Midbrain (tissue), 1 donor: ENCODE data around the gene NLRP8.
"Not testable (repeated sequence)": the region's sequence is repeated elsewhere in the genome, so short reads cannot be mapped to it uniquely, and the experiment has no call there.

Experiments used
- DNase-seq: peaks from one replicate; lab custom pipeline; 2025; lab: John Stamatoyannopoulos, UW

NLRP8 gene

DNA sequence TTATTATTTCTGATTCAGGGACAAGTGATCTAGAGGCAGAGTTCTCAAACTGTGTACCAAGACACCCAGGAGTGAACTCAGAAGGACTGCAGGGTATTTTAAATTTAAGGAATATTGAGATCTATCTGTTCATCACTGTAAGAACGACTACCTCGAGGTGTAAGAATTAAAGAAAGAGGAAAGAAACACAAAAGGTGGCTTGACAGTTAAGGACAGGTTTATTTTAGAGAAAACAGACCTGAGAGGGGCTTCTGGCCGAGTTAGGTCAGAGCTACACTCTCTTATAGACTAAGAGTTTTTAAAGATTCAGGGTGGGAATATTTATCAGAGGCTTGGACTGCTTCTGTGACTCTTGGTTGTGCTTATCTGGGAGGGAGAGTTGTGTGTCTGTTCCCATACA, 26.4 kb downstream of the NLRP8 start:
- DNase-seq: no peak

DNA sequence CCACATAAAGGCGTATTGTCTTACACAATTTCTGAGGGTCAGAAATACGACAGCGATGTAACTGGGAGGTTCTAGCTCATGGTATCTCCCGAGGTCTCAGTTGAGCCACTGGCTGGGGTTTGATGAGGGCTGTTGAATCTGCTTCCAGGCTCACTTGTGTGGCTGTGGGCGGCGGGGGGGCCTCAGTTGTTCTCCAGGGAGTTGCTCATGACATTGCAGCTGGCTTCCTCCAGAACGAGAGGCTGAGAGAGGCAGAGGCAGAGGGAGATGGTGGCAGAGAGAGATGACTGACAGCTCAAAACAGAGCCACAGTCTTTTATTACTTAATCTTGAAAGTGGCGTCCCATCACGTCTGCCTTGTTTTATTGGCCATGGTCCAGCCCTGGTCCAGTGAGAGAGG, 32.8 kb downstream of the NLRP8 start:
- no peak for DNase-seq

DNA sequence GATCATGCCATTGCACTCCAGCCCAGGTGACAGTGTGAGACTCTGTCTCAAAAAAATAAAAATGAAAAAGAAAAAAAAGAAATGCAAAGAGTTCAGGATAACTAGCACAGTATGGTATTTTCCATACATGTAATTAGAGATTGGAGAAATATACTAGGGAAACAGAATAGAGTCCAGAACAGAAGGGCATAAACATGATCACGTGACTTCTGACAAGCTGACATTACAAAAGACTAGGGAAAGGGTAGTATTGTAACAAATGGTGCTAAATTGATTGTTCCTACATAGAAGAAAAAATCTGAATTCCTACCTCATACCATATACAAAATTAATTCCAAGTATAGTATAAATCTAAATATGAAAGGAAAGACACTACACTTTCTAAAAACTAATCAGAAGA, 37.6 kb downstream of the NLRP8 start:
- DNase-seq: no peak

DNA sequence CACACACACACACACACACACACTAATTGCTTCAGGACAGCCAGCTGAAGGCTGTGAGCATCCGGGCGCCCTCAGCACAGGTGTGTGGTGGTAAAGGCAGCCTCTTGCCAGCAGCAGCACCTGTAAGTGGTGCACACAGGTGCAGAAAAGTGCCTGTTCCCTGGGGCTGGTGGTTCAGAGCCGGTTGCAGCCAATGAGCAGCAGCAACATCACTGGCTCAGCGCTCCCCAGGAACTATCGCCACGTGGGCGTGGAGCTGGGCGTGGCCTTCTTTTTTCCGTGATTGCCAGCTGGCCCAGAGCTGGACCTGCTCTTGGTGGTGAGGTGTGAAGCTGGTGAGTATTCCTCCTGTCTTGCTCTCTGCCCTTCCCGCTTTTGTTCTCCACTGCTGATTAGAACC, 38.9 kb downstream of the NLRP8 start, which contains the start of gene NLRP5:
Gene NLRP5, plus strand, starts transcription at position 289 of the 400 bp plus-strand sequence.
- no peak for DNase-seq

DNA sequence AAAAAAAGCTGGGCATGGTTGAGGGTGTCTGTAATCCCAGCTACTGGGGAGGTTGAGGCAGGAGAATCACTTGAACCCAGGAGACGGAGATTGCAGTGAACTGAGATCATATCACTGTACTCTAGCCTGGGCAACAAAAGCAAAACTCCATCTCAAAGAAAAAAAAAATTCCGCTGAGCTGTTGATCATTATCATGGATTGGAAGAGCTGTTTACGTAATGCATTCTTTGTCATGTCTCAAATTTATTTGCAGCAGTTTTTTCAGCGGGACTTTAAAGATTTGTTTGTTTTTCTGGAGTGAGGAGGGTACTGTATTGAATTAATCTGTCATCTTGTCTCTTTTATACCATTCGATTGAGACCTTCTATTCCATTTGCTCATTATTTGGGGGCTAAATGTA, 43.2 kb downstream of the NLRP8 start:
- DNase-seq: no peak

DNA sequence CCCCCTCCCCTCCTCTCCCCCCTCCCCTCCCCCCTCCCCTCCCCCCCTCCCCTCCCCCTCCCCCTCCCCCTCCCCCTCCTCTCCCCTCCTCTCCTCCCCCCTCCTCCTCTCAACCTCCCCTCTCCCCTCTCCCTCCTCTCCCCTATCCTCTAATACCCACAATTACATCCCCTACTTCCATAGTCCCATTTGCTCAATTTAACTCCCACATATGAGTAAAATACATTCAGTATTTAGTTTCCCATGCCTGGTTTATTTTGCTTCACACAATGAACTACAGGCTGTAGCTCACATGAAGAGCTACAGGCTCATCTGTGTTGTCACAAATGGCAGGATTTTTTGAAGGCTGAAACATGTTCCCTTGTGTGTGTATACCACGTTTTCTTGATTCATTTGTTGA, 45.9 kb downstream of the NLRP8 start:
- DNase-seq: no peak

DNA sequence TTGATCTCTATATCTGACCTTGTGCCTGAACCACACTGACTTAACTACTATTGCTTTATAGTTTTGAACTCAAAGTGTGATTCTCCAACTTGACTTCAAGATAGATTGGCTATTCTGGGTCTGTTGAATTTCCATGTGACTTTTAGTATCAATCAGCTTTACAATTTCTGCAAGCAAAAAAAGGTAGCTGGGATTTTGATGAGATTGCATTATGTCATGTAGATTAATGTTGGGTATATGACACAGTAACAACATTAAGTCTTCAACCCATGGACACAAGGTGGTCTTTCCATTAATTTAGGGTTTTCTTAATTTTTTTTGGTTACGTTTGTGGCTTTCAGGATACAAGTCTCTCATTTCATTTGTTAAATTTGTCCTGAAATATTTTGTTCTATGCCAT, 67.1 kb downstream of the NLRP8 start:
- no peak for DNase-seq

DNA sequence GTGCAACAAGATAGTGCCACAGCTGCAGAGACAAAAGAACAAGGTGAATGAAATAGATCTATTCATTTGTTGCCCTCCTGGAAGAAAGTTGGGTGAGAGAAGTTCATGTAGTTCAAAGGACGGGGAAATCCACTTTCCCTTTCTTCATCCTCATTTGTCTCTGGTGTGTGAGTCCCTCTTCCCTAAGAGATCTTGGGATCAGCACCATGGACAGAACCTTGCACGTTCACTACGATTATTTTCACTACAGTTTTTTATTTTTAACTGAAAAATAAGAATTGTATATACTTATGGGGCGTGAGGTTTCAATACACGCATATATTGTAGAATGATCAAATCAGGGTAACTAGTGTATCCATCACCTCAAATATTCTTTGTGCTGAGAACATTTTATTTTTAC, 68.1 kb downstream of the NLRP8 start:
- DNase-seq: no peak

DNA sequence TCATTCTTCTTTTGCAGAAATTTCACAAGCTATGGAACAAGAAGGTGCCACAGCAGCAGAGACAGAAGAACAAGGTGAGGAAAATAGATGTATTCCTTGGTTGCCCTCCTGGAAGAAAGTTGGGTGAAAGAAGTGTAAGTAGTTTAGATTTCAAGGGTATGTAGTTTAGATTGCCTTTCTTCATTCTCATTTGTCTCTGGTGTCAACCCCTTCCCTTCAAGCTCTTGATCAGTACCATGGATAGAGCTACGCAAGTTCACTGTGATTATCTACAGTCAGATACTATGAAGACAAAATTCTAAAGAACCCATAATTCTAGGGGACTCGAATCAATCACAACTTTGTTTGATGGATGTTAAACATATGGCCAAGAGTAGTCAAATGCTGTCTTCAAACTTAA, 71.7 kb downstream of the NLRP8 start:
- DNase-seq: not testable (repeated sequence)

DNA sequence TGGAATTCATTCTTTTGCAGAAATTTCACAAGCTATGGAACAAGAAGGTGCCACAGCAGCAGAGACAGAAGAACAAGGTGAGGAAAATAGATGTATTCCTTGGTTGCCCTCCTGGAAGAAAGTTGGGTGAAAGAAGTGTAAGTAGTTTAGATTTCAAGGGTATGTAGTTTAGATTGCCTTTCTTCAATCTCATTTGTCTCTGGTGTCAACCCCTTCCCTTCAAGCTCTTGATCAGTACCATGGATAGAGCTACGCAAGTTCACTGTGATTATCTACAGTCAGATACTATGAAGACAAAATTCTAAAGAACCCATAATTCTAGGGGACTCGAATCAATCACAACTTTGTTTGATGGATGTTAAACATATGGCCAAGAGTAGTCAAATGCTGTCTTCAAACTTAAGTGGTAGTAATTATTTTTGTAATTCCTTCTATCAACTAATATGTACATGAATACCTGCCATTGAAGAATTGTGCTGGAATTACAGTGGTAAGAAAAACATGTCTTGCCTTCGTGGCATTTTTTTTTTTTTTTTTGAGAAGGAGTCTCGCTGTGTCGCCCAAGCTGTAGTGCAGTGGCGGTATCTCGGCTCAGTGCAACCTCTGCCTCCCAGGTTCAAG, 72.8 kb downstream of the NLRP8 start:
- DNase-seq: not testable (repeated sequence)

DNA sequence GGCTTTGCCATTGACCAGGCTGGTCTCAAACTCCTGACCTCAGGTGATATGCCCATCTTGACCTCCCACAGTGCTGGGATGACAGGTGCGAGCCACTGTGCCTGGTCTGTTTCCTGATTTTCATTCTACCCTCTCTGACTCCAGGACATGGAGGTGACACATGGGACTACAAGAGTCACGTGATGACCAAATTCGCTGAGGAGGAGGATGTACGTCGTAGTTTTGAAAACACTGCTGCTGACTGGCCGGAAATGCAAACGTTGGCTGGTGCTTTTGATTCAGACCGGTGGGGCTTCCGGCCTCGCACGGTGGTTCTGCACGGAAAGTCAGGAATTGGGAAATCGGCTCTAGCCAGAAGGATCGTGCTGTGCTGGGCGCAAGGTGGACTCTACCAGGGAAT, 79.1 kb downstream of the NLRP8 start:
- no peak for DNase-seq
